ENCODE data around the gene SCO2.

- TF ChIP-seq POLR2A (IDR thresholded peaks at IDR 0.05; ENCODE audit: borderline replicate concordance, extremely low read depth, insufficient read depth, insufficient read length) (no peak), CTCF (IDR thresholded peaks at IDR 0.05 in 2 of 3, conservative IDR thresholded peaks at IDR 0.05 in 1 of 3; ENCODE audit: borderline replicate concordance in 1 of 3, insufficient read depth in 1 of 3, low read depth in 2 of 3, low read length in 2 of 3) (no peak), SRF (IDR thresholded peaks at IDR 0.05; ENCODE audit: low read depth) (no peak), TCF7L2 (IDR thresholded peaks at IDR 0.05; ENCODE audit: borderline replicate concordance, extremely low read depth, insufficient read depth, insufficient read length) (no peak), EZH2 (IDR thresholded peaks at IDR 0.05) (no peak), REST (IDR thresholded peaks at IDR 0.05; ENCODE audit: low read depth) (no peak), POLR2AphosphoS5 (IDR thresholded peaks at IDR 0.05; ENCODE audit: low read depth, low read length) (no peak), EZH2phosphoT487 (IDR thresholded peaks at IDR 0.05; ENCODE audit: borderline replicate concordance) (no peak), JUND (IDR thresholded peaks at IDR 0.05) (no peak), RAD21 (IDR thresholded peaks at IDR 0.05; ENCODE audit: low read depth) (no peak), FOSL1 (IDR thresholded peaks at IDR 0.05; ENCODE audit: low read depth) (no peak), SP1 (IDR thresholded peaks at IDR 0.05; ENCODE audit: low read depth) (no peak), ELF1 (IDR thresholded peaks at IDR 0.05; ENCODE audit: borderline replicate concordance, low read depth) (no peak)
Measured at GRCh38 chr22:50519151-50519550, 6.2 kb downstream of the SCO2 start.

Data from HCT116 (cell line).